GM12891 (cell line): ENCODE measurements around the gene SRGAP3.

ENCODE experiments used
- PAX5 ChIP-seq: IDR thresholded peaks from 2 replicates; pipeline ENCODE4 v1.6.1; 2011; ENCODE audit warnings: low read length, moderate library complexity, mild to moderate bottlenecking; ENCODE audit not compliant: insufficient read depth, severe bottlenecking
- POLR2A ChIP-seq: IDR thresholded peaks from 2 replicates; pipeline ENCODE4 v1.6.1; 2011; ENCODE audit warnings: low read depth, low read length, control low read depth
- POLR2AphosphoS5 ChIP-seq: IDR thresholded peaks from 2 replicates; pipeline ENCODE4 v1.6.1; 2011; ENCODE audit warnings: low read depth, low read length, control low read depth

DNA sequence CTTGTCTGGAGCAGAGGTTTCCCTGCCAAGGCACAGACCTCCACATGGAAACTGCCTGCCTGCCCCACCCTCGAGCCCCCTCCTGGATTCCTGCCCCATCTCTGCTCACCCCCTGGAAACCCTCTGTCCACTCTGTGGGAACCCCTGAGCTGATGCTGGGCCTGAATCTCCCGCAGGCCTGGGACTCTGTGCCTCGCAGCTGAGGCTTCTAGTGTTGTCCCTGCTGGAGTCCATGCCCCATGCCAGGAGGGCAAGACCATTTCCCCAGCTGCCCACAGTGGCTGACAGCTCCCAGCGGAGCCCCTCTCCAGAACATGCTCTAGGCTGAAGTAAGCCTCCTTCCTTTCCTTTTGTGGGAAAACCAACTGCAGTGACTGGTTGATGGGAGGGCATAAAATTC is 46.9 kb downstream of the SRGAP3 start:
- TF ChIP-seq POLR2A, result no peak
- no peak for TF ChIP-seq POLR2AphosphoS5
- no peak for TF ChIP-seq PAX5
